ENCODE measurements around the gene PMP22. TPM values are rescaled to one million over a fixed set of nuclear protein-coding genes. Genes with fewer than 3 reads are reported as not detected.

Gene PMP22
- polyA plus RNA-seq, 1 donor from 2014 or later: not detected

- no peak for TF ChIP-seq CTCF (IDR thresholded peaks at IDR 0.05; ENCODE audit: poor library complexity, severe bottlenecking)
Measured at GRCh38 chr17:15268461-15268860, 3.3 kb upstream of the PMP22 start (continued).

- peak overlapping the region; percentile 26 for H3K27ac ChIP-seq (ENCODE audit: low read length)
- TF ChIP-seq EZH2 (IDR thresholded peaks at IDR 0.05; ENCODE audit: borderline replicate concordance, insufficient read depth, low read length, poor library complexity, severe bottlenecking) (no peak), CTCF (IDR thresholded peaks at IDR 0.05; ENCODE audit: poor library complexity, severe bottlenecking) (peak; percentile 43)
Measured at GRCh38 chr17:15267996-15268395, 2.9 kb upstream of the PMP22 start.

GRCh38 chr17:15266325-15267125, 1.4 kb upstream of the PMP22 start:
- Histone ChIP-seq H3K9ac (ENCODE audit: low read length) (no peak overlapping the region), H3K36me3 (ENCODE audit: insufficient read depth, low read length) (no peaks in the 10 kb centered on the region), H3K4me3 (ENCODE audit: low read length) (no peak overlapping the region), H2AFZ (ENCODE audit: low read depth, low read length) (no peak overlapping the region), H3K79me2 (replicated peaks; ENCODE audit: insufficient read depth, low read length) (no peaks in the 10 kb centered on the region), H3K4me2 (ENCODE audit: low read length) (no peak overlapping the region), H3K27ac (ENCODE audit: low read length) (no peak overlapping the region), H3F3A (ENCODE audit: insufficient read depth, low read length, poor library complexity, severe bottlenecking) (no peaks in the 10 kb centered on the region), H3K27me3 (ENCODE audit: insufficient read depth, low read depth, low read length) (peaks cover 38% of the 10 kb centered on the region), H3K9me2 (ENCODE audit: insufficient read depth, low read length) (no peaks in the 10 kb centered on the region), H4K20me1 (ENCODE audit: insufficient read depth) (no peaks in the 10 kb centered on the region), H3K9me3 (ENCODE audit: low read length) (no peaks in the 10 kb centered on the region)
- TF ChIP-seq CTCF (IDR thresholded peaks at IDR 0.05; ENCODE audit: poor library complexity, severe bottlenecking) (no peak), MXI1 (conservative IDR thresholded peaks at IDR 0.05; ENCODE audit: poor library complexity, severe bottlenecking) (no peak), EP300 (conservative IDR thresholded peaks at IDR 0.05; ENCODE audit: poor library complexity, severe bottlenecking) (no peak), REST (IDR thresholded peaks at IDR 0.05; ENCODE audit: borderline replicate concordance) (no peak), TAF1 (IDR thresholded peaks at IDR 0.05; ENCODE audit: low read depth) (no peak), RAD21 (conservative IDR thresholded peaks at IDR 0.05) (no peak)

More at GRCh38 chr17:15267996-15268395, 2.9 kb upstream of the PMP22 start:
- Histone ChIP-seq H3K9ac (ENCODE audit: low read length) (no peak overlapping the region), H3K36me3 (ENCODE audit: insufficient read depth, low read length) (no peaks in the 10 kb centered on the region), H3F3A (ENCODE audit: insufficient read depth, low read length, poor library complexity, severe bottlenecking) (no peaks in the 10 kb centered on the region), H3K4me2 (ENCODE audit: low read length) (no peak overlapping the region), H3K27me3 (ENCODE audit: insufficient read depth, low read depth, low read length) (peaks cover 23% of the 10 kb centered on the region), H4K20me1 (ENCODE audit: insufficient read depth) (no peaks in the 10 kb centered on the region), H3K4me3 (ENCODE audit: low read length) (no peak overlapping the region), H2AFZ (ENCODE audit: low read depth, low read length) (no peak overlapping the region), H3K9me3 (ENCODE audit: low read length) (no peaks in the 10 kb centered on the region), H3K9me2 (ENCODE audit: insufficient read depth, low read length) (no peaks in the 10 kb centered on the region), H3K79me2 (replicated peaks; ENCODE audit: insufficient read depth, low read length) (no peaks in the 10 kb centered on the region)
